Loucy (cell line): ENCODE measurements around the gene SELENON.

Source experiments
- H2AFZ ChIP-seq: fragments of 200-600 bp; sonication (generic); 2 replicates; pipeline ENCODE4 v1.6.0; 2016; ENCODE audit warnings: antibody characterized with exemption, mild to moderate bottlenecking, low read length, moderate library complexity
- H3F3A ChIP-seq: fragments of 200-600 bp; 2 replicates; pipeline ENCODE4 v1.6.0; 2016; ENCODE audit warnings: antibody characterized with exemption, low read depth, mild to moderate bottlenecking
- H3K27me3 ChIP-seq: fragments of 200-600 bp; sonication (generic); 2 replicates; pipeline ENCODE4 v1.6.1; 2014; ENCODE audit warnings: low read length, mild to moderate bottlenecking; ENCODE audit not compliant: insufficient read depth, poor library complexity, severe bottlenecking
- H3K36me3 ChIP-seq: fragments of 200-600 bp; sonication (generic); 2 replicates; pipeline ENCODE4 v1.6.1; 2016; ENCODE audit warnings: low read length; ENCODE audit not compliant: insufficient read depth
- H3K4me1 ChIP-seq: fragments of 200-600 bp; sonication (generic); 2 replicates; pipeline ENCODE4 v1.5.1; 2014; ENCODE audit warnings: low read length, mild to moderate bottlenecking; ENCODE audit not compliant: insufficient read depth, poor library complexity, severe bottlenecking
- H3K4me2 ChIP-seq: fragments of 200-600 bp; sonication (generic); 2 replicates; pipeline ENCODE4 v1.6.0; 2014; ENCODE audit warnings: antibody characterized with exemption, low read length, low read depth, mild to moderate bottlenecking; ENCODE audit not compliant: poor library complexity, severe bottlenecking
- H3K4me3 ChIP-seq: fragments of 200-600 bp; sonication (generic); 2 replicates; pipeline ENCODE4 v1.5.1; 2014; ENCODE audit warnings: low read length, mild to moderate bottlenecking, mixed read lengths; ENCODE audit not compliant: poor library complexity, severe bottlenecking
- H3K79me2 ChIP-seq: fragments of 200-600 bp; sonication (generic); 2 replicates; pipeline ENCODE4 v1.6.1; 2014; ENCODE audit warnings: low read length; ENCODE audit not compliant: insufficient read depth
- H3K9ac ChIP-seq: fragments of 200-600 bp; sonication (generic); 2 replicates; pipeline ENCODE4 v1.6.0; 2014; ENCODE audit warnings: mild to moderate bottlenecking, low read depth, low read length, moderate library complexity; ENCODE audit not compliant: poor library complexity, severe bottlenecking
- H3K9me2 ChIP-seq: fragments of 200-600 bp; sonication (generic); replicated peaks from 2 replicates; pipeline ENCODE4 v1.6.1; 2016; ENCODE audit warnings: low read depth, low read length, mixed read lengths
- H3K9me3 ChIP-seq: fragments of 200-600 bp; sonication (generic); 2 replicates; pipeline ENCODE4 v1.6.1; 2014; ENCODE audit warnings: mild to moderate bottlenecking, antibody characterized with exemption, low read length, low read depth; ENCODE audit not compliant: insufficient read depth
- H4K20me1 ChIP-seq: fragments of 200-600 bp; sonication (generic); 2 replicates; pipeline ENCODE4 v1.6.0; 2014; ENCODE audit warnings: antibody characterized with exemption, low read length, mild to moderate bottlenecking; ENCODE audit not compliant: insufficient read depth, poor library complexity, severe bottlenecking
- EZH2phosphoT487 ChIP-seq: fragments of 200-600 bp; IDR thresholded peaks from 2 replicates; pipeline ENCODE4 v1.6.1; 2018; ENCODE audit warnings: antibody characterized with exemption, mild to moderate bottlenecking, moderate library complexity, borderline replicate concordance
- TF ChIP-seq, protein P1 (sequence below): fragments of 200-600 bp; sonication (generic); conservative IDR thresholded peaks from 2 replicates; pipeline ENCODE4 v1.5.1; 2014; ENCODE audit warnings: mild to moderate bottlenecking, antibody characterized with exemption, low read length

The SELENON gene

DNA sequence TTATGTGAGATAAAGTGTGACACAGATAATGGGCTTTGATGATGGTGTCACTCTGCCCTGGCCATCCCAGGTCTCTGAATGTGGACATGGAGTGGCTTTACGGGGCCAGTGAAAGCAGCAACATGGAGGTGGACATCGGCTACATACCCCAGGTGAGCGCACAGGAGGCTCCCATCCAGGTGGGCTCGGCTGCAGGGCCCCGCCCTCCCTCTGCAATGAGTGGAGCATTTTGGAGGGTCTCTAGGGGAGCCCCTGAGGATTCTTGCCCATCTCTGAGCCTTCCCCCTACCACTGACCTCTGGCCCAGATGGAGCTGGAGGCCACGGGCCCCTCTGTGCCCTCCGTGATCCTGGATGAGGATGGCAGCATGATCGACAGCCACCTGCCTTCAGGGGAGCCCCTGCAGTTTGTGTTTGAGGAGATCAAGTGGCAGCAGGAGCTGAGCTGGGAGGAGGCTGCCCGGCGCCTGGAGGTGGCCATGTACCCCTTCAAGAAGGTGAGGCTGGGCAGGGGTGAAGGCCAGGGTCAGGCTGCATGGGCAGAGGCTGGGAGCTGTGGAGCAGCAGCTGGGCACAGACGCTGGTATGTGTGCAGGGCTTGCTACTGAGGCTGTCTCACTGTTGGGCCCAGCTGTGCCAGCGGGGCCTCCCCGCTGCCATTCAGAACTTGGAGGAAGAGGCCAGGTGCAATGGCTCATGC lies 11.5 kb downstream of the SELENON start:
- no peaks in the 10 kb centered on the region for H3K79me2 ChIP-seq
- H3K4me2 ChIP-seq, result no peak overlapping the region
- no peaks in the 10 kb centered on the region for H4K20me1 ChIP-seq
- H3F3A ChIP-seq, result no peaks in the 10 kb centered on the region
- TF ChIP-seq, protein P1, sequence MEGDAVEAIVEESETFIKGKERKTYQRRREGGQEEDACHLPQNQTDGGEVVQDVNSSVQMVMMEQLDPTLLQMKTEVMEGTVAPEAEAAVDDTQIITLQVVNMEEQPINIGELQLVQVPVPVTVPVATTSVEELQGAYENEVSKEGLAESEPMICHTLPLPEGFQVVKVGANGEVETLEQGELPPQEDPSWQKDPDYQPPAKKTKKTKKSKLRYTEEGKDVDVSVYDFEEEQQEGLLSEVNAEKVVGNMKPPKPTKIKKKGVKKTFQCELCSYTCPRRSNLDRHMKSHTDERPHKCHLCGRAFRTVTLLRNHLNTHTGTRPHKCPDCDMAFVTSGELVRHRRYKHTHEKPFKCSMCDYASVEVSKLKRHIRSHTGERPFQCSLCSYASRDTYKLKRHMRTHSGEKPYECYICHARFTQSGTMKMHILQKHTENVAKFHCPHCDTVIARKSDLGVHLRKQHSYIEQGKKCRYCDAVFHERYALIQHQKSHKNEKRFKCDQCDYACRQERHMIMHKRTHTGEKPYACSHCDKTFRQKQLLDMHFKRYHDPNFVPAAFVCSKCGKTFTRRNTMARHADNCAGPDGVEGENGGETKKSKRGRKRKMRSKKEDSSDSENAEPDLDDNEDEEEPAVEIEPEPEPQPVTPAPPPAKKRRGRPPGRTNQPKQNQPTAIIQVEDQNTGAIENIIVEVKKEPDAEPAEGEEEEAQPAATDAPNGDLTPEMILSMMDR, result no peak
- no peak for TF ChIP-seq EZH2phosphoT487
- peaks cover 2% of the 10 kb centered on the region for H3K4me1 ChIP-seq
- H3K9me2 ChIP-seq, result no peaks in the 10 kb centered on the region
- H2AFZ ChIP-seq, result no peak overlapping the region
- no peaks in the 10 kb centered on the region for H3K27me3 ChIP-seq
- no peaks in the 10 kb centered on the region for H3K9me3 ChIP-seq
- no peak overlapping the region for H3K9ac ChIP-seq
- no peak overlapping the region for H3K4me3 ChIP-seq
- no peaks in the 10 kb centered on the region for H3K36me3 ChIP-seq

DNA sequence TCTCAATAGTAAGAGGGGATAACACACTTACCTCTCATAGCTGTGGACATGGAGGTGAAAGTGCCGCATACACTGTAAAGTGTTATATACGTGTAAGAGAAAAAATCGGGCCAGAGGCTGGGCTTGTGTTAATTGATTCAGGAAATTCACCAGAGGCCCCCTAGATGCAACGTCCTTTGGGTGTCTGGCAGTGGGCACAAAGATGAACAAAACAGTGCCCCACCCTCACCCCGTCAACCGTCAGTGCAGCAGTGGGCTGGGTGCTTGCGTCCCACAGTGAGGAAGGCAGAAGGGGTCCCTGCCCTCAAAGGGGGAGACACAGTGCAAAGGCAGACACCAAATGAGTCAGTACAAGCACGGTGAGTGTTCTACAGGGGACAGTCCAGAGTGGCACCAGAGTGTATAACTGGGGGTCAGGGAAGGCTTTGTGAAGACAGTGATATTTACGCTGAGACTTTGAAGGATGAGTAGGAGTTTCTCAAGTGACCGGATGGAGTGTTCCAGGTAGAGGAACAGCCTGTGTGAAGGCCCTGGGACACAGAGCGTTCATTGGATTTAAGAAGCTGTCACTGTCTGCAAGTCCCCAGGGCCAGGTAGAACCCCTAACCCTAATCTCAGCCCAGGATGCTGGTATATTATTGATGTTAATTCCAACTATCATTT lies 13.2 kb downstream of the SELENON start:
- TF ChIP-seq, protein P1, result no peak
- TF ChIP-seq EZH2phosphoT487, result no peak
- H3K36me3 ChIP-seq, result no peaks in the 10 kb centered on the region
- H3K4me2 ChIP-seq, result no peak overlapping the region
- no peaks in the 10 kb centered on the region for H3K9me2 ChIP-seq
- H3K79me2 ChIP-seq, result no peaks in the 10 kb centered on the region
- no peaks in the 10 kb centered on the region for H3K9me3 ChIP-seq
- H2AFZ ChIP-seq, result no peak overlapping the region
- H3K27me3 ChIP-seq, result no peaks in the 10 kb centered on the region
- no peak overlapping the region for H3K9ac ChIP-seq
- no peak overlapping the region for H3K4me3 ChIP-seq
- peaks cover 2% of the 10 kb centered on the region for H3K4me1 ChIP-seq
- H4K20me1 ChIP-seq, result no peaks in the 10 kb centered on the region
- no peaks in the 10 kb centered on the region for H3F3A ChIP-seq

DNA sequence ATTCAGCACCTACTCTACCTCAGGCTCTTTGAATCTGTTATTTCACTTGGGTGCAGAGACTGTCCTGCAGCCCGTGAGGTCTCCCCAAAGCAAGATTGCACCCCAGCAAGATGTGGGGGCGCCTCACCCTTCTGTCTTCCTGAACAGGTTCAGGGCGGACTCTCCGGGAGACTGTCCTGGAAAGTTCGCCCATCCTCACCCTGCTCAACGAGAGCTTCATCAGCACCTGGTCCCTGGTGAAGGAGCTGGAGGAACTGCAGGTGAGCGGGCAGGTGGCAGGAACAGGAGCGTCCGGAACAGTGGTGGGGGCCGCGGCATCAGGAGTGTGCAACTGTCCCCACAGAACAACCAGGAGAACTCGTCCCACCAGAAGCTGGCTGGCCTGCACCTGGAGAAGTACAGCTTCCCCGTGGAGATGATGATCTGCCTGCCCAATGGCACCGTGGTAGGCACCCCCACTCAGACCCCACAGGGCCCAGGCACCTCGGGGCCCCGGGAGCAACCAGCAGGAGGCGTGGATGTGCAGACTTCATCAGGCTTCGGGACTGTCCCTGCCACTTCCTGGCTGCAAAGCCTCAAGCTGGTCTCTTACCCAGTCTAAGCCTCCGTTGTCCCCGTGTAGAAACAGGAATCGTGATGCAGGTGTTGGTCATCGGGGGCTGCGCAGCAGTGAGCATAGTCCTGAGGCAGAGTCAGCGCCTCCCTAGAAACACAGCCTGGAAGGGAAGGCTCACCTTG lies 13.9 kb downstream of the SELENON start:
- Histone ChIP-seq H2AFZ (0 out of 2 replicates have a peak overlapping the region, but pooled peaks have one; percentile 51), H3K9me2 (no peaks in the 10 kb centered on the region), H3K4me1 (peaks cover 8% of the 10 kb centered on the region), H3K79me2 (0 out of 2 replicates have a peak, but pooled peaks cover under 1% of the 10 kb centered on the region), H3K9ac (no peak overlapping the region), H3K4me2 (no peak overlapping the region), H3K36me3 (no peaks in the 10 kb centered on the region), H3K9me3 (no peaks in the 10 kb centered on the region), H3F3A (no peaks in the 10 kb centered on the region), H3K4me3 (no peak overlapping the region), H3K27me3 (no peaks in the 10 kb centered on the region), H4K20me1 (no peaks in the 10 kb centered on the region)
- TF ChIP-seq, protein P1, result peak; percentile 40
- no peak for TF ChIP-seq EZH2phosphoT487
